SK-N-SH treated with all-trans-retinoic acid at 6 μM for 48 hours (cell line): ENCODE measurements around the gene MOV10.

Experiments
- ARNTL ChIP-seq: fragments of 450-650 bp; formaldehyde crosslinking; IDR thresholded peaks from 2 replicates; pipeline ENCODE4 v1.5.0; 2020; ENCODE audit warnings: low read depth, mild to moderate bottlenecking, moderate library complexity, borderline replicate concordance
- OSR1 ChIP-seq: fragments of 250-450 bp; sonication (Bioruptor Pico); IDR thresholded peaks from 2 replicates; pipeline ENCODE4 v1.8.0; 2022; ENCODE audit warnings: moderate library complexity, mild to moderate bottlenecking, inconsistent platforms
- RARB ChIP-seq: fragments of 250-450 bp; sonication (Bioruptor Pico); IDR thresholded peaks from 2 replicates; pipeline ENCODE4 v1.8.0; 2021; ENCODE audit warnings: mild to moderate bottlenecking, moderate library complexity
- TSHZ2 ChIP-seq: fragments of 250-450 bp; sonication (Bioruptor Pico); IDR thresholded peaks from 2 replicates; pipeline ENCODE4 v1.5.0; 2020; ENCODE audit warnings: mild to moderate bottlenecking, moderate library complexity
- TF ChIP-seq, protein P1 (sequence below): fragments of 250-450 bp; sonication (Bioruptor Pico); IDR thresholded peaks from 2 replicates; pipeline ENCODE4 v1.8.0; 2020; ENCODE audit warnings: mild to moderate bottlenecking, moderate library complexity, borderline replicate concordance

GRCh38 chr1:112744009-112744578 lies 69.6 kb downstream of the MOV10 start:
- TF ChIP-seq TSHZ2 (no peak), OSR1 (no peak), ARNTL (CRISPR knock-in tag) (no peak), RARB (CRISPR knock-in tag) (no peak)
- TF ChIP-seq, protein P1, sequence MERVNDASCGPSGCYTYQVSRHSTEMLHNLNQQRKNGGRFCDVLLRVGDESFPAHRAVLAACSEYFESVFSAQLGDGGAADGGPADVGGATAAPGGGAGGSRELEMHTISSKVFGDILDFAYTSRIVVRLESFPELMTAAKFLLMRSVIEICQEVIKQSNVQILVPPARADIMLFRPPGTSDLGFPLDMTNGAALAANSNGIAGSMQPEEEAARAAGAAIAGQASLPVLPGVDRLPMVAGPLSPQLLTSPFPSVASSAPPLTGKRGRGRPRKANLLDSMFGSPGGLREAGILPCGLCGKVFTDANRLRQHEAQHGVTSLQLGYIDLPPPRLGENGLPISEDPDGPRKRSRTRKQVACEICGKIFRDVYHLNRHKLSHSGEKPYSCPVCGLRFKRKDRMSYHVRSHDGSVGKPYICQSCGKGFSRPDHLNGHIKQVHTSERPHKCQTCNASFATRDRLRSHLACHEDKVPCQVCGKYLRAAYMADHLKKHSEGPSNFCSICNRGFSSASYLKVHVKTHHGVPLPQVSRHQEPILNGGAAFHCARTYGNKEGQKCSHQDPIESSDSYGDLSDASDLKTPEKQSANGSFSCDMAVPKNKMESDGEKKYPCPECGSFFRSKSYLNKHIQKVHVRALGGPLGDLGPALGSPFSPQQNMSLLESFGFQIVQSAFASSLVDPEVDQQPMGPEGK, result no peak
